Medulla oblongata (tissue), 1 donor: ENCODE results near the gene CBX1.

Experiments used
- DNase-seq: peaks from one replicate; pipeline ENCODE4 v3.0.0-alpha.2; 2015; ENCODE audit errors: extremely low spot score

The CBX1 gene

DNA sequence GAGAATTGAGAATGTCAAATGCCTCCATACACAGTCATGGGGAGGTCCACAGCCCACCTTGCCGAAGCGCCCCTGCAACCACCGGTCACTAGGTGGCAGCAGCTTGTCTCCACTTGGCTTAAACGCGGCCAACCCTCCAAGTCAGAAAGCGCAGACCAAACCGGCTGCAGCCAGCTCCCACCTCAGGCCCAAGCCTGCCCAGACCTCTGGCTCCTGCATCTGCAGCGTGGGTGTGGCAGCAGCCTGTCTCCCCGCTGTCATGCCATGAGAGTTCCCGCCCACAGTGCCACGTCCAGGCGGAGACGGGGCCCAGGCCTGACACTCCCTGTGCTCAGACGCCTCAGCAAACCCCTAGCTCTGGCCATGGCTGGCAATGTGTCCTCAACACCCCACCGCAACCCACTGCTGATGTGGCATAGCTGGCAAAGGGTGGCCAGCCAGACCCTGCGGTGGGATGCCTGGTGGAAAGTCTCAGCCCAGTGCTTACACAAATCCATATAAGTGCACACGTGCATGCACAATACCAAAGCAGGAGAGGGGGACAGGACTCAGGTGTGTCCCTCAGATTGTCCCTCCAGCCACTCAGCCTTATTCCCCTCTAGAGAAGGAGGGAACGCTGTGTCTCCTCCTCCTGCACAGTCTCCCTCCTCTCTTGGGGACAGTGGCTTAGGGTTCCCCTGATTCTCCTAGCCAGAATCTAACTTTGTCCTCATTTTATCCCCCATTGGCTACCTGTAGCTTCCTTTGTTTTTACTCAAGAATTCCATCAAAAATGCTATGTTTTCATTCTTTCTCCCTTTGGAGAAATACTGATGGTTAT is 74.6 kb downstream of the CBX1 start:
- DNase-seq = peak; percentile 92

DNA sequence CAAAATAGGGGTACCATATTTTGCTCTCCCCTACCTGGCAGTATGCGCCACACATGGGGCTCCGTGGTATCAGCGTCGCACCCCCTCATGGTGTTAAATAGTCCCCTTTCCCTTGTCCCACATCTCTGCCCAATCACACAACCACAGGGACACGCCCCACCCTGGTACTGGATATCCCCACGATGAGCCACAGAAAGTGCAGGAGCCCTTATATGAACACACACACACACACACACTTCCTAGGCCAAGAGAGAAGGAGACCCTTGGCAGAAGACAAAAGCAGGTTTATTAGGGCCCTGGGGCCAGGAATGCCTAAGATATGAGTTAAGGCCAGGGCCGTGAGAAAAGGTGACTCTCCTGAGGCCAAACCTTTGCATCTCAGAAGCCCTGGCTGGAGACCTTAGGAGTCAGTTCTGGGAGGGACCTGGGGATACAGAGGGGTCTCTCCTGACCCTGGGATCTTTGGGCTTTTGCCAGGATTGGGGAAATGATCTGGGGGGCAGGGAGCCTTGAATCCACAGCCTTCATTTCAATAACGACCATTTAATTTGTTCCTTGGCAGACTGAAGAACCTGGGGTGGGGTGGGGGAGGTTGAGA is 75.3 kb downstream of the CBX1 start:
- DNase-seq = no peak

DNA sequence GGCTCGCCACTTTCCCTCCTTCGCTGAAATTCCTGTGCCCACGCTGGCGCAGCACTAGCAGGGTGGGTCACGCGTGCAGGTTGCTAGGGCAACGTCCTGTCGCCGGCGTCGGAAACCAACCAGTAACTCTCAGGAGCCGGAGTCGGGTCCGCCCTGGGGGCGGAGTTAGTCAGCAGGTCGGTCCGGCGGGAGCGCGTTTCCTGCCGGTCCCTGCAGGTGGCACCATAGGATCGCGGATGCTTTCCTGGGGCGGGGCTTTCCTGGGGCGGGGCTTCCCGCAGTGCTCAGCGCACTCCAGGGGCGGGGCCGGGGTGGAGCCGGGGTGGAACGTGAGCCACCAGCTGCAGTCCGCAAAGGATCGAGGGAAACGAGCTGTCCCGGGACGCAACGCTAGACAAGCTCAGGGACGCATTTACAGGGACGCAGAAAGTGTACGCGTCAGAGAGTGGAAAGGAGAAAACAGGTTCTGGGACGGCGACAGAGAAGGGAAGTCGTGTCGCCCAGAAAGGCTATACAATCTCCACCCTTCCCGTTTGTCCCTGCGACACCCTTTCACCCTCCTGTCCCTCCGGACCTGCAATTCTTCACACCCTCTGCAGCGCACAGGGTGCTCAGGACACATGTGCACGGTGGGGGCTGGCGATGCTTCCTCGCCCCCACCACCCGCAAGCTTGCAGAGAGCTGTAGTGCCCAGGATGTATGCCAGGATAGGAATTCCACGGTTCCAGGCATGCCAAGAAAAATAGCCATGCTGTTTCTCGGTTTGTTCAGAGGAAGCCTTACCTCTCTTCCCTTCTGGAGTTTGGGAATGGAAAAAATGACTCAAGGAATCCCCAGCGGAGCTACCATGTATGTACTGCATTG is 76.0 kb downstream of the CBX1 start:
- DNase-seq = peak; percentile 99

DNA sequence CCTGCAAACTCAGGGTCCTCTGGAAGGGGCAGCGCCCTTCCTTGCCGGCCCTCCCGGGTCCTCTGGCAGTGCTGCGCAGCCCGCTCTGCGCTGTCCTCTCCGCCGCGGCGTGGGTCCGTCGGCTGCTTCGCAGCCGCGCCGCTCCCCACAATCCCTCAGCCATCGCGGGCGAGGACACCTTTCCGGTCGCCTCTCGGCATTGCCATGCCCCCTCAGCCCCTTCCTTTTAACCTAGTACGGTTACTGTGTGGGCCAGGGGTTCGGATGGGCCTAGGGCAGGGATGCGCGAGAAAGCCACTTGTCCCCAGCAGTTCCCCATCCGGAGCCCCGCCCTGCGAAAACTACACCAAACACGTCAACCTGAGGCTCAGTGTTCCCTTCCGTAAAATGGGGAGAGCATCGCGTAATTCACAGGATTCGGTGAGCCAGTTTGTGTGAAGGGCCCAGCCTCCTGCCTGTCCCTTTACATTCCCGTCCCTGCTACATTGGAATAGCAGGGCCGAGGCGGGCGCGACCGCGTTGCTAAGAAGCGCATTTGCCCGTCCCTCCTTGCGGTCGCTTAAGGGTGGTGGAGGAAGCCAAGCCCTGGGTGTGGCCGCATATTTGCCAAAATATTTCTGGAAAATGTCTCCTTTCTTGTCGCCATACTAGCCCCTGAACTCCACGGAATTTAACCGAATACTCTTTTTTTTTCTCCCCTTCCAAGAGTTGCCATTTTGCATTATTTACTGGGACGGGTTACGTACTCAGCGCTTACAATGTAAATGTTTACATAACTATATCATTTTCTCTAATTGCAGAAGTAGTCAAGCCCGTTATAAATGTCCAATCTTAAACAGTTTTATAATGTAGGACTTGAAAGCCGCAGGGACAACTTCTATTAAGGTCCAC is 76.9 kb downstream of the CBX1 start:
- DNase-seq = peak; percentile 47

DNA sequence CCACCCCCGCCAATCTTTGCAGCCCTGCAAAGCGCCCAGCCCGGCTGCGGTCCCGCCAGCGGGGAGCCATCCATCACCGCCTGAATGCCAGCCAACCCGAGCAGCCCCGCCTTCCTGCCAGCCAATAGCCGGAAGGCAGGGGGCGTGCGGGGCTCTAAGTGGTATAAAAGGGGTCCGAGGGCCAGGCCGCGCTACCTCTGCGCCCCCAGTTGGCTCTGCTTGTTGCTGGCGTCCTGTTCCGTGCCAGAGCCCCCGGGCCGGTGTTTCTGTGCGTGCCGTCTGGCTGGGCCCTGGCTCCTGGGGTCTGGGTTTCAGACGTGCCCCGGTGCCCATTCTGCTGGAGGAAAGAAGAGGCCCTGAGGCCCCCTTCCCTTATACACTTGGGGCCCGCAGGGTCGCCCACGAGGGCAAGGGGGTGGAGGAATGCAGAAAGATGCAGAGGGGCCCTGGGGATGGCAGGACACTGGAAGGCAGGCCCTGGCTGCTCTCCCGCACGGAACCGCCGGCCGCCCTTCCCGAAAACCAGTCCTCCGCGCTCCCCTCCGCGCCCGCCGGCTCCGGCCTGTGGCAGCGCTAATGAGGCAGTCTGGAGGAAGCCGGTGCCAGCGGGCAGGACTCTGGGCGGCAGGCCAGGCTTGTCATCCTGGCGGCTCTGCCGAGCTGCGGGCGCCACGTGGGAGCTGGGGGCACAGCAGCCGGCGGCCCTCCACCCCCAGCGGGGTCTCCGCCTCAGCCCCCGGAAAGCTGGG is 77.7 kb downstream of the CBX1 start:
- DNase-seq = peak; percentile 95

DNA sequence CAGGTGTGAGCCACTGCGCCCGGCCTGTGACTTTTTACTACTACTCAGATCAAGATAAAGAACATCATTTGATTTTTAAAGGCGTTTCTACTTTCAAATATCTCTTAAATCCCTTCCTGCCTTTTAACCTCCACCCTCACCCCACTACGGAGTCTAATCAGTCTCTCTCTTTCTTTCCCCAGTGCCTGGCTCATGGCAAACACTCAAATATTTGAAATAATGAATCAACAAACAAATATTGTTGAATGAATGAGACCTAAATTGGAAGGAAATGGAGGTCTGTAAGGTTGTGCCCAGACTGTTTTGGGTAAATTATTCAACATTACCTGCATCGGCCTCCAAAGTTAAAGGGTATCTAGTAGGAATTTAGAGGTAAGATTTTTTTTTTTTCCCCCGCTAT is 78.4 kb downstream of the CBX1 start:
- no peak for DNase-seq

DNA sequence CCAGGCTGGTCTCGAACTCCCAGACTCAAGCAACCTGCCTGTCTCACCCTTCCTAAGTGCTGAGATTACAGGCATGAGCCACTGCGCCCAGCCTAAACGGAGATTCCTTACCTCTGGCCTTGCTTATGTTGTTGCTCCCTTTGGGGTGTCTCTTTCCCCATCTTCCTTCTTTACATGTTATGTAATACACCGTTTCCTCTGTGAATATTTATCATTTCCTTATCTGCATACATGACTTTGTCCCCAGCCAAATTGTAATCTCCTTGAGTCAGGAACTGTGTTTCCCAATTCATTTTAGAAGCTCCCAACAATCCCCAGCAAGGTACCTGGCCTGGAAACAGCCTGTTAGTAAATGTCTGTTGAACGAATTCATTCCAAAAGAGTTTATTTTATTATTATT is 79.3 kb downstream of the CBX1 start:
- no peak for DNase-seq
